ENCODE results near the gene ADGRD1.
"Not testable (repeated sequence)": the region's sequence is repeated elsewhere in the genome, so short reads cannot be mapped to it uniquely, and the experiment has no call there.

ADGRD1 gene

GRCh38 chr12:131067981-131068851 lies 114.5 kb downstream of the ADGRD1 start:
- DNase-seq (ENCODE audit: low read depth in 4 of 4, low spot score in 1 of 4) = no peak

DNA sequence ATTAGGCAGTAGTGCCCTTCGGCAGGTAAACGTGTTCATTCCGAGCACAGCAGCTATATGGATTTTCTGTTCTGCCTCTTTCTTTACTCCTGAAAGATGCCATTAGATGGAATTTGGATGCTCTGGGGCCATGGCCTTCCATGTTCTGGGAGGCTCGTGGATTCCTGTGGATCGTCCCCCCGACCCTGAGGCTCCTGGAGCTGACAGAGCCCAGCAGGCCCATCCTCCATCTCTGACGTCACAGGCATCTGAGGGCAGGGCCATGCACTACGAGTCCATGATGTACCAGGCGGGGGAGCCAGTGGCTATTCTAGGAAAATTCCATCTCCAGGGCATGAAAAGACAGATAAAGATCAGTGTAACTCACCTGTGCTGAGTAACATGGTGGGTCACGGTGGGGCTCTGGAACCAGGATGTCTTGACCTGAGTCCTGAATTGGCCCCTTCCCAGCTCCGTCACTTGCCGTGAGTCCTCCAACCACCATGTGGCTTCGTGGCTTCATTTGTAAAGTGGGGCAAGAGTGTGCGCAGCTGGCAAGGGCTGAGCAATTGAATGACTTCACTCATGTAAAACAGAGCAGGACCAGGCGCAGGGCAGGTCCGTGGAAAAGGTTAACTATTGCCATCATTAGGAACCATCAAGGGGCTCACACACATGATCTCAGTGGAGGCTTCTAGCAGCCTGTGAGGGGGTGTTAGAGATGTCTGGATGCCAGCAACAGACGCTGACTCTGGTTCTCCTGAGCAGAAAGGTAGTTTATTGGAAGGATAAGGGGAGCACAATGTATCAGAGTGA lies 115.4 kb downstream of the ADGRD1 start:
- not testable (repeated sequence) for DNase-seq (ENCODE audit: low read depth in 4 of 4, low spot score in 1 of 4)

DNA sequence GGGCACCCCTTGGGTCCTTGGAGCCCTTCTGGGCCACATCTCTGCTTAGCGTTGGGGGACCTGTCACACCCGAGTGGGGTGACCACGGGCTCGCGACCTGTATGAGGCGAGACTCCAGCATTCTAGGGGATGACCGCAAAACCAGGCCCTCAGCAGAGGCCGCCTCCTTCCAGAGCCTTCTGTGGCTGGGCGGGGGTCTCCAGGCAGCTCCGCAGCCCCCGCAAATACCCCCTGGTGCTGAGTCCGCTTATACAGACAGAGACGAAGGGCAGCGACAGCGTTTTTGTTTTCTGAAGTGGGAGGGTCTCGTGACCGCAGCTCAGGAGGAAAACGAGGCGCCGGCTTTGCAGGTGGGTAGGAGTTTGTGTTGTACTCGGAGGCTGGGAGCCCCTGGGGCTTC lies 116.4 kb downstream of the ADGRD1 start:
- not testable (repeated sequence) for DNase-seq (ENCODE audit: low read depth in 4 of 4, low spot score in 1 of 4)

- DNase-seq (ENCODE audit: low read depth in 4 of 4, low spot score in 1 of 4) = not testable (repeated sequence)
Observed at GRCh38 chr12:131070668-131071067, 117.0 kb downstream of the ADGRD1 start.

DNA sequence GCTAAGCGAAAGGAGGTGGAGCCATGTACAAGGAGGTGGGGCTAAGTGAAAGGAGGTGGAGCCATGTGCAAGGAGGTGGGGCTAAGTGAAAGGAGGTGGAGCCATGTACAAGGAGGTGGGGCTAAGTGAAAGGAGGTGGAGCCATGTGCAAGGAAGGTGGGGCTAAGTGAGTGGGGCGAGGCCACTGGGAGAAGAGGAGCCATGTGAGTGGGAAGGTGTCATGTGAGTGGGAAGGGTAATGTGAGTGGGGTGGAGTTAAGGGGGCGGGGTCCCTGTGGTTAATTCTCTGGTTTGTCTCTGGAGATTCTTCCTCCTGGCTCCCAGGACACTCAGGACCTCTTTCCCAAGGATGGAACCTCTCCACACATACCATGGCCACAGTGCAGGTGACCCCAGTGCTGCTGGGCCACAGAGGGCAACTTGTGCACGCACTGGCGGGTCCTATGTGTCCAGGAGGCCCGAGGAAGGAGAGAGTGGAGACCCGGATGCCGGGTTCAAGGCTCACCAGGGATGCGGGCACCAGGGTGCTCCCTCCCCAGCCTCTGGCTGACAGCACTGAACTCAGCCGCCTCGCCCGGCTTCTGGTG lies 117.6 kb downstream of the ADGRD1 start:
- not testable (repeated sequence) for DNase-seq (ENCODE audit: low read depth in 4 of 4, low spot score in 1 of 4)

- DNase-seq (ENCODE audit: low read depth in 4 of 4, low spot score in 1 of 4) = not testable (repeated sequence)
Observed at GRCh38 chr12:131071950-131072349, 118.2 kb downstream of the ADGRD1 start.

GRCh38 chr12:131072451-131073230 lies 118.9 kb downstream of the ADGRD1 start:
- DNase-seq (ENCODE audit: low read depth in 4 of 4, low spot score in 1 of 4) = no peak

DNA sequence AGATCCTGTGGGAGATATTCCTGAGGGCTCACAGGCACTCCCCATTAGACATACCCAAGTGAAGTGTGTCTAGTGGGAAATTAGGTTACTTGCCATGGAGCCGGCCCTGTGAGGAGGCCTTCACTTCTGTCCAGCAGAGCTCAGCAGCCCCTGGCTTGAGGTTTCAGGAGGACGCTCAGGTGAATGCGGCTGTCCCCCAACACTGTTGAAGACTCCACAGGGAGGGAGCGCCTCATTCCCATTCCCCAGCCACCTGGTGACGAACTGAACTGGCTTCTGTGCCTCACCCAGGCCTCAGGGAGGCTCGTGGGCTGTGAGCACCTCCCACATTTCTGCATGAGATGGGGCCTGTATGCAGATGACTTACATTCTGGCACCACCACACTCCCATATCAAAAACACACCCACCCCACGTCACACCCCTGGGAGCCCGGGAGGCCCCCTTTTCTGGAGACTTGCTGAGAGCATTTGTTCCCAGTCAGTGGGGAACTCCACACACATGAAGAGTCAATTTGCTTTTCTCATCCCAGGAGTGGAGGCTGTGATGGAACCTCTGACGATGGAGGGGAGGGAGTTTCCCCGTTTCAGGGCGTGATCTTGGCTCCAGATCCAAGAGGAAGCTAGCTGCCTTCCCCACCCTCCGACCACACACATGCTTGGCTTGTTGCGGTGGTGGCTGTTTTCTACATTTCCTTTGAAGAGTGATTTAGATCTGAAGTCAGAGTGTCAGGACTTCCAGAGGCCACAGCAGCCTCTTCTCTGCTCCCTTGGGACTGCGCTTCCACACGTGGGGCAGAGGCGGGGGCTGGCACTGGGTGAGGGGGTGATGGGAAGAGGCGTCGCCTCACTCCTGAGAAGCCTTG lies 120.7 kb downstream of the ADGRD1 start:
- no peak for DNase-seq (ENCODE audit: low read depth in 4 of 4, low spot score in 1 of 4)

DNA sequence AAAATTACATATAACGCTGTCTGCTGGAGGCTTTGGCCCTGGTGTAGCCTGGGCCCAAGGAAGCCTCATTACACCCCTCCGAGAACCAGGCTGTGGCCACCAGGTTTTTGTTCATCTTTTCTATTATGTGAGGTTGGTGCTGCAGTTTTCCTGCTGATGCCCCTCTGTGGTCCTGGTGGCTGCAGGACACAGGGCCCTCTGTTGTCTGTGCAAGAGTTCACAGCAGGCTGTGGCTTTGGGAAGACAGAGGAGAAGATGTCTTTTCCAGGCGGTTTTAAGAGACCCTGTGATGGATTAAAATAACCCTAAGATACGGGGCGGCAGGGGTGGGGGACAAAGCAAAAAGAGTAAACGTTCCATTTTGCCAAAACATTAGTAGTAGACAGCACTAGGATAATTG lies 121.5 kb downstream of the ADGRD1 start:
- DNase-seq (ENCODE audit: low read depth in 4 of 4, low spot score in 1 of 4) = no peak

- DNase-seq (ENCODE audit: low read depth in 4 of 4, low spot score in 1 of 4) = no peak
Observed at GRCh38 chr12:131075611-131076010, 121.9 kb downstream of the ADGRD1 start.

GRCh38 chr12:131076296-131076695 lies 122.6 kb downstream of the ADGRD1 start:
- no peak for DNase-seq (ENCODE audit: low read depth in 4 of 4, low spot score in 1 of 4)

DNA sequence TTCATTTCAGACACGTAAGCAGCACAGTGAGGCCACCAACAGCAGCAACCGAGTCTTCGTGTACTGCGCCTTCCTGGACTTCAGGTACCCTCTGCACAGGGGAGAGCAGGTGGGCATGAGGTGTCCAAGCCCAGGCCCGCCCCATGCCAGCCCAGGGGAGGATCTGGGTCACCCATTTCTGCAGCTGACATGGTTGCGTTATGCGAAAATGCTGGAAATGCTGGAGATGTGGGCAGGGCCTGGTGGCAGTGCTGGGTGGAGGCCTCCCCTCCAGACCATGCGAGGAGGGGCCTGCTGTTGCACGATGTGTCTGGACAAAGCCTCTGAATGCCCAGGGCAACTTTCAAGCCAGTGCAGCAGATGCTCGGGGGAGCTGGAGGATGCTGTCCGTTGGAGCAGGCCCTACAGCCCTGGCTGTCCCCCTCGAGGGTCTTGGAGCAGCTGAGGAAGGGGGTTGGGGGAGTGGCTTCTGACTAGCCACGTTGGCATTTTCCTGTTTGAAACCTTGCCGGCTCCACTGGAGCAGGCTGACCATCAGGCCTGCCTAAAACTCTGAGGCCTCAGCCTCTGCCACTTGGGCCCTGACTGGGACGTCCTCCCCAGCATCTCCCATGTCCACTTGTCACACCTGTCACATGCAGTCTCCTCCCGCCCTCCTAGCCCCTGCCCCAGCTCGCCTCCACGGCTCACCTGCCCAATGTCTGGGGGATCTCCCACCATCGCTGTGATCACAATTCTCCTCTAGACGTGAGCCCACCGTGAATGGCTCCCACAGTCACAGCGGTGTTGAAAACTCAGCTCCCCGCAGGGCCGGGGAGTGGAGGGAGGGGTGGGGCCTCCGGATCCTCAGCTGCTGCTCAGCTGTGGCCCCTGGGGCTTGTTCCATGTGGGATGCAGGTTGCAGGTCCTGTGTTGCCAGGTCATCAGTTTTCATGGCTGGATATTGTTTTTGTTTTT lies 123.4 kb downstream of the ADGRD1 start:
- no peak for DNase-seq (ENCODE audit: low read depth in 4 of 4, low spot score in 1 of 4)

- DNase-seq (ENCODE audit: low read depth in 4 of 4, low spot score in 1 of 4) = no peak
Observed at GRCh38 chr12:131077931-131078391, 124.3 kb downstream of the ADGRD1 start.

DNA sequence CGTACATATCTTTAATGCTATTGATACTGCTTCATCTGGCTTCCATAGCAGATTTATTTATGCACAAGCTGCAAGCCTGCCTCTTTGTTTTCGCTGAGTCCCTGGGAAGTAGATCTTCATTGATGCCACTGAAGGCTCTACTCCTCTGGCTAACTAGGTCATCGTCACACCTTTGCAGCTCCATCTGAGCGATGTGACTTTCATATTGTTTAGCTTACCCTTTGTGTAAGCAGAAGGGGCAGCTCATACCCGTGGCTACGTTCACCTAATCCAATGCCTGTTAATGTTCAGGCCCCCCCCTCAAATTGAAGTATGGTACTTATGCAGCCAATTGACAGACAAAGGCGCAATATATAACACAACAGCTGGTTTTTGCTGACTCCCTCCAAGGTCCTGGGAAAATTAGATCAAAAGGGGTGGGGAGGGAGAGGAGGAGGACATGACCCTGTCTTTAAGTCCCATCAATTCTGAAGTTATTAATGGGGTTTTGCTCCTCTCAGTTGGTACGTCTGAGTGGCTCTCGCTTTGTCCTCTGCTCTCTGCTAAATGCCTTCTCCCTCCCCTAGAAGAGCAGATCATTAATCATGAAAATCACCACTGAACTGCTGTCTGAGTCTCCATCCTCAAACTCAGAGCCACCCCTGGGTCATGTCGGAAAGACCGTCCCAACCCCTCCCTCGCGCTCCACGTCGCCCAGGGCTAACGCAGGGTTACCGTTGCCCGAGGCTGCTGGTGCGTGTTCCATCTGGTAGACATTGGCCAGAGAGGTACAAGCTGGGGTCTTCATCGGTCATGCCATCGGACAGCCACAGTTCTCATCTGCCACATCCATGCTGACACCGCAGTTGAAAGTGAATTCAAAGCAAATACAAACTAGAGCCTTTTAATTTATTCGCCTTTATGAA lies 128.8 kb downstream of the ADGRD1 start:
- DNase-seq (ENCODE audit: low read depth in 4 of 4, low spot score in 1 of 4) = no peak

GRCh38 chr12:131084341-131085011 lies 130.8 kb downstream of the ADGRD1 start:
- DNase-seq (ENCODE audit: low read depth in 4 of 4, low spot score in 1 of 4) = no peak

GRCh38 chr12:131085125-131085815 lies 131.6 kb downstream of the ADGRD1 start:
- no peak for DNase-seq (ENCODE audit: low read depth in 4 of 4, low spot score in 1 of 4)
